ENCODE data around the gene AVPI1. TPM values are rescaled to one million over a fixed set of nuclear protein-coding genes. Genes with fewer than 3 reads are reported as not detected.

AVPI1 gene
- total RNA-seq (2022; extraction: Qiagen RNA extraction; ENCODE audit: low read depth): 62.7 to 115 TPM (median 89.2 TPM) in 5 replicates

GRCh38 chr10:97686962-97687784 is at the start of gene AVPI1:
Gene AVPI1 (minus strand): TSS chr10:97687241. CDS start chr10:97679905, 7,336 bp downstream.

GRCh38 chr10:97713339-97713825 is 26.3 kb upstream of the AVPI1 start, which contains the start of gene MARVELD1:
Gene MARVELD1 (plus strand): TSS chr10:97713730. CDS start chr10:97713877, 147 bp downstream.

GRCh38 chr10:97640174-97640867 is 46.7 kb downstream of the AVPI1 start, which contains the start of gene PI4K2A:
Gene PI4K2A (plus strand): TSS chr10:97640671. CDS start chr10:97640743, 72 bp downstream.

GRCh38 chr10:97632949-97633884 is 53.8 kb downstream of the AVPI1 start, which contains the start of gene MORN4:
Gene MORN4 (minus strand): TSS chr10:97633500. CDS start chr10:97619653, 13,847 bp downstream.

Other genes starting within 250 kb of the AVPI1 start
- gene EXOSC1, start 241.2 kb downstream of the AVPI1 start, total RNA-seq (2022; extraction: Qiagen RNA extraction; ENCODE audit: low read depth): 49.4 to 60.0 TPM (median 57.8 TPM) in 5 replicates
- 40.5 to 54.5 TPM (median 52.8 TPM) in 5 replicates for gene ZDHHC16, start 241.1 kb downstream of the AVPI1 start, total RNA-seq (2022; extraction: Qiagen RNA extraction; ENCODE audit: low read depth)
- 43.9 to 50.0 TPM (median 45.7 TPM) in 5 replicates for gene MMS19, start 188.8 kb downstream of the AVPI1 start, total RNA-seq (2022; extraction: Qiagen RNA extraction; ENCODE audit: low read depth)
- 12.0 to 19.6 TPM (median 19.1 TPM) in 5 replicates for gene UBTD1, start 188.3 kb downstream of the AVPI1 start, total RNA-seq (2022; extraction: Qiagen RNA extraction; ENCODE audit: low read depth)
- 2.5 to 4.8 TPM (median 4.0 TPM) in 5 replicates for gene ANKRD2, start 114.5 kb downstream of the AVPI1 start, total RNA-seq (2022; extraction: Qiagen RNA extraction; ENCODE audit: low read depth)
- 0.81 to 2.0 TPM (median 1.3 TPM) in 5 replicates for gene HOGA1, start 102.9 kb downstream of the AVPI1 start, total RNA-seq (2022; extraction: Qiagen RNA extraction; ENCODE audit: low read depth)
- gene C10orf62, start 97.5 kb downstream of the AVPI1 start, total RNA-seq (2022; extraction: Qiagen RNA extraction; ENCODE audit: low read depth): 0.12 TPM in 1 of 5 replicates, not detected in the others
- 3.7 to 9.1 TPM (median 7.8 TPM) in 5 replicates for gene MORN4, start 53.7 kb downstream of the AVPI1 start, total RNA-seq (2022; extraction: Qiagen RNA extraction; ENCODE audit: low read depth)
- gene PI4K2A, start 46.6 kb downstream of the AVPI1 start, total RNA-seq (2022; extraction: Qiagen RNA extraction; ENCODE audit: low read depth): 25.8 to 31.9 TPM (median 30.9 TPM) in 5 replicates
- gene MARVELD1, start 26.5 kb upstream of the AVPI1 start, total RNA-seq (2022; extraction: Qiagen RNA extraction; ENCODE audit: low read depth): 34.9 to 44.0 TPM (median 37.7 TPM) in 5 replicates
- gene ZFYVE27, start 49.9 kb upstream of the AVPI1 start, total RNA-seq (2022; extraction: Qiagen RNA extraction; ENCODE audit: low read depth): 20.9 to 25.1 TPM (median 23.4 TPM) in 5 replicates
- gene SFRP5, start 84.8 kb upstream of the AVPI1 start, total RNA-seq (2022; extraction: Qiagen RNA extraction; ENCODE audit: low read depth): 1.2 to 3.0 TPM (median 2.4 TPM) in 5 replicates
- 3.6 to 6.0 TPM (median 4.7 TPM) in 5 replicates for gene GOLGA7B, start 162.6 kb upstream of the AVPI1 start, total RNA-seq (2022; extraction: Qiagen RNA extraction; ENCODE audit: low read depth)